Astrocyte of the spinal cord (primary cell): ENCODE results near the gene HMGCL.
A peak's percentile ranks its signal among the peaks of the same experiment; 100 is the strongest.
"Not testable (repeated sequence)": the region's sequence is repeated elsewhere in the genome, so short reads cannot be mapped to it uniquely, and the experiment has no call there.

ENCODE experiments used
- DNase-seq: peaks from one replicate; pipeline ENCODE4 v3.0.0; 2011; ENCODE audit warnings: low read depth, low spot score
- H3K4me3 ChIP-seq: 2 replicates; pipeline ENCODE4 v1.5.1; 2011; ENCODE audit warnings: low read depth, mild to moderate bottlenecking, low read length, moderate library complexity
- in situ Hi-C: cut with HindIII; loops from 2 replicates; pipeline ENCODE4 v1.10.0; 2017; ENCODE audit warnings: low sequenced_read_pairs
- TF ChIP-seq, protein P1 (sequence below): IDR thresholded peaks from 2 replicates; pipeline ENCODE4 v1.5.1; 2012; ENCODE audit warnings: low read depth, mild to moderate bottlenecking, low read length, inconsistent platforms

HMGCL gene

DNA sequence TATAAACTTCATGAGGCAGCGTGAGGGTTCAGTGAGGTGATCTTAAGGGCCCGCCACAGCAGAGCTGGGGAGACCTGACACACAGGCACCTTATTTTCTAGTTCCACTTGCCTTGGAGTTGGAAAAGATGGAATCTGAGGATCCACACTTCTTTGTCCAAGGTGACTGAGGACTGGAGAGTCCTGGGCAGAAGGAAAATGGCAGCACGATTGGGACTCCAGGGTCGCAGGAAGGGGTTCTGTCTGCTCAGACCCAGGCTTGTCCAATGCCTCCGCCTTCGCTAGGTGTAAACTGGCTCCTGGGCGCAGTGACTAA is 26.0 kb downstream of the HMGCL start:
- TF ChIP-seq, protein P1, sequence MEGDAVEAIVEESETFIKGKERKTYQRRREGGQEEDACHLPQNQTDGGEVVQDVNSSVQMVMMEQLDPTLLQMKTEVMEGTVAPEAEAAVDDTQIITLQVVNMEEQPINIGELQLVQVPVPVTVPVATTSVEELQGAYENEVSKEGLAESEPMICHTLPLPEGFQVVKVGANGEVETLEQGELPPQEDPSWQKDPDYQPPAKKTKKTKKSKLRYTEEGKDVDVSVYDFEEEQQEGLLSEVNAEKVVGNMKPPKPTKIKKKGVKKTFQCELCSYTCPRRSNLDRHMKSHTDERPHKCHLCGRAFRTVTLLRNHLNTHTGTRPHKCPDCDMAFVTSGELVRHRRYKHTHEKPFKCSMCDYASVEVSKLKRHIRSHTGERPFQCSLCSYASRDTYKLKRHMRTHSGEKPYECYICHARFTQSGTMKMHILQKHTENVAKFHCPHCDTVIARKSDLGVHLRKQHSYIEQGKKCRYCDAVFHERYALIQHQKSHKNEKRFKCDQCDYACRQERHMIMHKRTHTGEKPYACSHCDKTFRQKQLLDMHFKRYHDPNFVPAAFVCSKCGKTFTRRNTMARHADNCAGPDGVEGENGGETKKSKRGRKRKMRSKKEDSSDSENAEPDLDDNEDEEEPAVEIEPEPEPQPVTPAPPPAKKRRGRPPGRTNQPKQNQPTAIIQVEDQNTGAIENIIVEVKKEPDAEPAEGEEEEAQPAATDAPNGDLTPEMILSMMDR, result no peak
- DNase-seq, result no peak
- in situ Hi-C loops, result no loop called here
- H3K4me3 ChIP-seq, result peak overlapping the region; percentile 81

DNA sequence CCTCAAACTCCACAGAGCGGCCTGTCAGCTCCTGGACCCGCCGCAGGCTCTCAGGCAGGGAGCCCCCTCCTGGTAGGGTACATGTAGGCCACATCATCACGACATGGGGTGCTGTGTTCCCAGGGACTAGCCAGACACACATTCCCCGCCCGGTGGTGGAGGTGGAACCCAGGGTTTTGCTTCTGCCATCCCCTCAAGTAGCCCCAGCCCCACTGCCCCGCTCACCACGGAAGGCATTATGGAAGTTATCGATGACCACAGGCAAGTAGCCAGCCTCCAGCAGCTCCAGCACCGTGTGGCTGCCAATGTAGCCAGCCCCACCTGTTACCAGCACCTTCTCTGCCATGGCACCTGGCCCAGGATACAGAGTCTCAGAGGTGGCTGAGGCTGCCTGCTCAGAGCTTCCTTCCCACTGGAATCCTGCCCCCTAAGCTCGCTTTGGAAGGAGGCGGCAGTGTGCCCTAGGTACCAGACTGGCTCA is 26.5 kb downstream of the HMGCL start:
- TF ChIP-seq, protein P1, result peak; percentile 4
- in situ Hi-C loops, result no loop called here
- DNase-seq, result no peak
- no peak overlapping the region for H3K4me3 ChIP-seq

DNA sequence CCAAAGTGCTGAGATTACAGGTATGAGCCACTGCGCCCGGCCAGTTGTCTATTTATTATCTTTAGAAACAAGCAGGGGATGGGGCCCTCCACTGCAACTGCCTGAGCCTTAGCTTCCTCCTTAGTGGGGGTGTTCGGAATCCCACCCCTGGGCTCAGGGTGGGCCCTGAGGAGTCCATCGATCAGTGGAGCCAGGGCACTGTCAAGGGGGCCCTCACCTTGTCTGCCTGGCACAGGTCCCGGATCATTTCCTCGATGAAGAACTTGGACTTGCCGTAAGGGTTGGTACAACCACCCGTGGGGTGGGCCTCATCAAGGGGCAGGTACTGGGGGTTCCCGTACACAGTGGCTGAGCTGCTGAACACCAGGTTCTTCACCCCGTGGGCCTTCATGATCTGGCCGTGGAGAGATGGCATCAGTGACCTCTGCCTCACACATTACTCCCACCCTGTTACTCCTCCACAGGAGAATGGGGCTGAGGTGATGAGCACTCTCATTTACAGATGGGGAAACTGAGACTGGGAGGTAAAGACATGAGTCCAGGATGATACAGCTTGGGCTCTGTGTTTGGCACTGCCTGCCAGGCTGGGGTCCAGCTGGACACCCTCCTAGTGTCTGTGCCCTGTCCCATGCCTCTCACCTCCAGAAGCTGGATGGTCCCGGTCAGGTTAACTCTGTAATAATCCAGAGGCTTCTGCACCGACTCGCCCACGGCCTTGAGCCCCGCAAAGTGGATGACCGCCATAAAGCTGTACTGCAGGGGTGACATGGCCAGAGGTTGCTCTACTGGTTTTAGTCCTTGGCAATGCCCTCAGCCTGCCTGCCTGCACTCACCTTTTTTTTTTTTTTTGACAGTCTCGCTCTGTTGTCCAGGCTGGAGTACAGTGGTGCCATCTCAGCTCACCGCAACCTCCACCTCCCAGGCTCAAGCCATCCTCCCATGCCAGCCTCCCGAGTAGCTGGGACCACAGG is 27.5 kb downstream of the HMGCL start:
- TF ChIP-seq, protein P1, result no peak
- DNase-seq, result no peak
- in situ Hi-C loops, result no loop called here
- no peak overlapping the region for H3K4me3 ChIP-seq

DNA sequence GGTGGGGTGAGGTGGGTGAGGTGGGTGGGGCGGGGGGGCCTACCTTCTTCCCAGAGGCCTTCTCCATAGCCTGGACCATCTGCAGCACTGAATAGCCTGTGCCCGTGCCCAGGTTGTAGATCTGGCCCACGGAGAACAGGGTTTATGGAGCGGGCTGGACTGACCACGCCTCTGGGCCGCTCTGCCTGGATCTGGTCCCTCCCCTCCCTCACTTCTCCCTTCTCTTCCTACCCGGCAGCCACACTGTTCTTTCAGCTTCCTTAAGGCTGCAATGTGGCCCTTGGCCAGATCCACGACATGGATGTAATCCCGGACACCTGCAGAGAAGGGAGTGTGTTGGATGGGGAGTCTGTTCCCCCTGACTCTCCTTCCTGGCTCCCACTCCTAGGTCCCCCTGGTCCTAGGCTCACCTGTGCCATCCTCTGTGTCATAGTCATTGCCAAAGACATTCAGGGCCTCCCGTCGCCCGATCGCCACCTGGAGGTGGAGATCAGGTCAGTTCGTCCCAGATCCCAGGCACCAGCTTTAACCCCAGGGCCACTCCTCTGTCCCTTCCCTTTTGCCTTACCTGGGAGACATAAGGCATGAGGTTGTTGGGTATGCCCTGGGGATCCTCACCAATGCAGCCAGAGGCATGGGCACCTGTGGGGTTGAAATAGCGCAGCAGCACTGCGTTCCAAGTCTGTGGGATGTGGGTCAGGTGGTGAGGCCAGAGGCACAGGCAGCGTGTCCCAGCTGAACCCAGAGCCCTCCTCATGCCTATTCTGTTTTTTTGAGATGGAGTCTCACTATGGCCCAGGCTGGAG is 28.6 kb downstream of the HMGCL start:
- H3K4me3 ChIP-seq, result no peak overlapping the region
- no peak for DNase-seq
- in situ Hi-C loops, result no loop called here
- TF ChIP-seq, protein P1, result peak; percentile 5

DNA sequence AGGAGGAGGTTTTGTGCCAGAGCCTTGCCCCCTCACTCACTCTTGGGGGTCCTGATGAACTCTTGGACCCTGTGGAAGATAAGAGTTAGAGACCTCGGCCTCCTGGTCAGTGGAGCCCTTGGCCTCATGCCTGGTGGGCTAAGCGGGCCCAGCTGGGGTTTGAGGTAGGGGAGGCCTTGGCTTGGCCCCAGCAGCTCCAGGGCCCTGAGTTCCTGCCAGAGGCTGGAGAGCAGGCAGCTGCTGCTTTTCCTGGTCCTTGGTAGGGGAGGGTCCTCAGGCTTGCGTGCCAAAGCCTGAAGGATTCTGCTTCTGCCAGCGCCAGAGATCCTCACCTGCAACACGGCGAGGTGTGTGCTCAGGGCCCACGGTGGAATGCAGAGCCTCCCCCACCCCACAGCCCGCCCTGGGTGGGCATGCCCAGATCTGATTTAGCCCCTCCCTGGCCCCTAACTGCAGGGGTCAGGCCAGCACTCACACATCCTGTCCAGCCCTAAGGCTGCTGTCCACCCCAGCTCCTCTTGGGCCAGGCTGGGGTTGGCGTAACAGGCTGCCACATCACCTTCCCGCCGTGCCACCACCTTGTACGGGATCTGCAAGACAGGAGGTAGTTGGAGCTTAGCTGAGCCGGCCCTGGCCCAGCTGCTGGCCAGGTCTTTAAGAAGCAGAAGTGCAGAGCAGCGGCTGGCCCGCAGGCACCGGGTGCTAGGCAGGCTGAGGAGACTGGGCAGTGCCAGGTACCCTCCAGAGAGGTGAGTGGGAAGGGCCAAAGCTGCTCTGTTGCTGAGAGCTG is 29.4 kb downstream of the HMGCL start:
- in situ Hi-C loops, result no loop called here
- DNase-seq, result no peak
- no peak overlapping the region for H3K4me3 ChIP-seq
- TF ChIP-seq, protein P1, result no peak

DNA sequence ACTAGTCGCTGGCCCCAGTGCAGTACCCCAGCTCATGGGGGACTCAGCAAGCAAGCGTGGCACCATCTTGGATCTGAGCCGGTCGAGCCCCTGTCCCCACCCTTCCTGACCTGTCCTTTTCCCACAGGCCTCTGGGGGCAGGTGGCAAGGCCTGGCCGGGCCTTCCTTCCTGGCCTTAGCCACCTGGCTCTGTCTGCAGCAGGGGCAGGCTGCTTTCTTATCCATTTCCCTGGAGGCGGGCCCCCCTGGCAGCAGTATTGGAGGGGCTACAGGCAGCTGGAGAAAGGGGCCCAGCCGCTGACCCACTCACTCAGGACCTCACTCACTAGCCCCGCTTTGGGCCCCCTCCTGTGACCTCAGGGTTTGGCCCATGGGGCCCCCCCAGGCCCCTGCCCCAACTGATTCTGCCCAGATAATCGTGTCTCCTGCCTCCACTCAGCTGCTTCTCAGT is 30.5 kb downstream of the HMGCL start:
- in situ Hi-C loops, DNase-seq, H3K4me3 ChIP-seq: not testable (repeated sequence)
